Activated CD4-positive, alpha-beta T cell treated with anti-CD3 and anti-CD28 coated beads for 36 hours (primary cell): ENCODE results near the gene SAMM50. TPM values are rescaled to one million over a fixed set of nuclear protein-coding genes. Genes with fewer than 3 reads are reported as not detected.

Source experiments
- ATAC-seq: fragments of 200-7000 bp; cut with Tn5 transposase; one replicate; pipeline ENCODE4 v1.10.0; 2021; ENCODE audit warnings: mild to moderate bottlenecking, moderate library complexity
- CTCF ChIA-PET: fragments of 350-600 bp; sonication (Branson Sonifier 250); formaldehyde crosslinking; loops from one replicate; lab custom pipeline; 2021; ENCODE audit warnings: antibody characterized with exemption; lab: Charles Lee
- POLR2A ChIA-PET: fragments of 350-600 bp; sonication (Branson Sonifier 250); formaldehyde crosslinking; loops from one replicate; lab custom pipeline; 2021; ENCODE audit warnings: antibody characterized with exemption, inconsistent platforms; lab: Charles Lee
- DNase-seq: peaks from one replicate; pipeline ENCODE4 v3.0.0-alpha.2; 2020
- H3K27ac Mint-ChIP-seq: one replicate; pipeline ENCODE4 v1.8.0; 2021; ENCODE audit warnings: mixed read lengths
- H3K27me3 Mint-ChIP-seq: one replicate; pipeline ENCODE4 v1.8.0; 2021; ENCODE audit warnings: mixed read lengths
- H3K36me3 Mint-ChIP-seq: one replicate; pipeline ENCODE4 v1.8.0; 2021; ENCODE audit warnings: low read depth, mixed read lengths
- H3K4me1 Mint-ChIP-seq: one replicate; pipeline ENCODE4 v1.8.0; 2021; ENCODE audit warnings: mixed read lengths
- H3K4me3 Mint-ChIP-seq: one replicate; pipeline ENCODE4 v1.8.0; 2021; ENCODE audit warnings: mild to moderate bottlenecking, moderate library complexity, mixed read lengths
- H3K9me3 Mint-ChIP-seq: one replicate; pipeline ENCODE4 v1.8.0; 2021; ENCODE audit warnings: low read depth, mixed read lengths
- intact Hi-C, 2 experiments: fragments of 100-400 bp; cut with DNase I in 1 of 2; cut with micrococcal nuclease in 1 of 2; formaldehyde crosslinking; loops; one replicate each; pipeline versions ENCODE4 v1.14.2 to v1.15.1; 2022 to 2024; cut with DNase I, micrococcal nuclease
- total RNA-seq, 2 experiments: library from RNA; stranded (reverse); gene quantifications; one replicate each; pipeline ENCODE4 v1.2.3, GENCODE V29; 2021

The SAMM50 gene
- total RNA-seq, 2 experiments from 2014 or later = 35.2 to 43.8 TPM

- POLR2A ChIA-PET = no interaction called here
- Mint-ChIP-seq H3K4me3 (peak overlapping the region; percentile 81), H3K4me1 (peaks cover 31% of the 10 kb centered on the region), H3K36me3 (peaks cover 2% of the 10 kb centered on the region), H3K9me3 (no peaks in the 10 kb centered on the region), H3K27ac (peak overlapping the region; percentile 65), H3K27me3 (peaks cover 9% of the 10 kb centered on the region)
- DNase-seq (peak; percentile 60), ATAC-seq (peak; percentile 52)
- intact Hi-C loops = loop anchor here in 1 of 2 experiments (1.0 kb wide), 1 partner anchor 68 kb away; the partner anchor contains the start of gene SAMM50
- CTCF ChIA-PET = interaction anchor here (0.5 to 1.0 kb wide), 2 partner anchors 30 to 1656 kb away, joined by 3 to 4 read pairs; no protein-coding TSS in a partner anchor
Measured at GRCh38 chr22:44023404-44024287, 68.4 kb downstream of the SAMM50 start.

- ATAC-seq (peak; percentile 16), DNase-seq (peak; percentile 42)
- Mint-ChIP-seq H3K36me3 (peaks cover 2% of the 10 kb centered on the region), H3K27ac (peak within 1 kb of the TSS; percentile 80), H3K27me3 (peaks cover 9% of the 10 kb centered on the region), H3K4me1 (peaks cover 31% of the 10 kb centered on the region), H3K9me3 (no peaks in the 10 kb centered on the region), H3K4me3 (peak within 1 kb of the TSS; percentile 81)
- intact Hi-C loops = loop anchor here in 1 of 2 experiments (1.0 kb wide), 1 partner anchor 69 kb away; the partner anchor contains the start of gene SAMM50
- POLR2A ChIA-PET = no interaction called here
- CTCF ChIA-PET = interaction anchor here (1.0 kb wide), 1 partner anchor 31 kb away, joined by 4 read pairs; no protein-coding TSS in a partner anchor
Measured at GRCh38 chr22:44024288-44024921, 69.2 kb downstream of the SAMM50 start, which contains the start of gene PARVB. PARVB (plus strand) TSS chr22:44024302; CDS start chr22:44024340, 38 bp downstream.

GRCh38 chr22:44025171-44026065 lies 70.2 kb downstream of the SAMM50 start:
- CTCF ChIA-PET = interaction anchor here (1.3 kb wide), 1 partner anchor 32 kb away, joined by 6 read pairs; no protein-coding TSS in a partner anchor
- POLR2A ChIA-PET = no interaction called here
- DNase-seq (no peak), ATAC-seq (no peak)
- Mint-ChIP-seq H3K9me3 (no peaks in the 10 kb centered on the region), H3K4me3 (peak overlapping the region; percentile 78), H3K27ac (peak overlapping the region; percentile 80), H3K4me1 (peaks cover 33% of the 10 kb centered on the region), H3K27me3 (peaks cover 9% of the 10 kb centered on the region), H3K36me3 (peaks cover 2% of the 10 kb centered on the region)
- intact Hi-C loops = loop anchor here in 1 of 2 experiments (5.0 kb wide), 1 partner anchor 157 kb away; the partner anchor contains the start of gene PARVG

DNA sequence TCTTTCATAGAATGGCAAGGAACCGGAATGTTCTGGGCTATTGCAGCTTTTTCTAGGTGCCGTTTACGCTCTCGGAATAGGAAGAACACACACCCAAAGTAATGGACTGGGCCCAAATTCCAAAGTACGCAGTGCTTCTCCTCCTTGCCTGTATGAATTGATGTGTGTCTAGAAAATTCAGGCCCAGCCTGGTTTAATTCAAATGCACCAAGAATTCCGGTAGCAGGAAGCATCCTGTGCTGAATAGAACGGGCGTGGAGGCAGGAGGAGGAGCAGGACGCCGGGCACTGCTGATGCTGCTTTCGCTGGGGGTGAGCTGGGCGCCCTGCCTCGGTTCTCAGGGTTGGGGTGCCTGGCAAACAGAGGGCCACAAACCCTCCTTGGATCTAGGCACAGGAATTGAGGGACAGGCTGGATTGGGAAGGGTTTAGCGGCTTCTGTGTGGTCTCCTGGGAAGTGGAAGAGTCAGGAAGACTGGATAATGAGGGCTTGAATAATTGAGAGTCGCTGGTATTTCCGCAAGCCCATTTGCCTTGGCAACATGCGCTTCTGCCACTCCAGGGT lies 70.9 kb downstream of the SAMM50 start:
- H3K4me3 Mint-ChIP-seq = peak overlapping the region; percentile 78
- intact Hi-C loops = loop anchor here in 1 of 2 experiments (5.0 kb wide), 1 partner anchor 156 kb away; the partner anchor contains the start of gene PARVG
- ChIA-PET CTCF (interaction anchor here (0.7 to 1.3 kb wide), 2 partner anchors 33 to 599 kb away, joined by 3 to 6 read pairs; no protein-coding TSS in a partner anchor), POLR2A (no interaction called here)
- DNase-seq = no peak
- peaks cover 2% of the 10 kb centered on the region for H3K36me3 Mint-ChIP-seq
- H3K4me1 Mint-ChIP-seq = peaks cover 39% of the 10 kb centered on the region
- H3K9me3 Mint-ChIP-seq = no peaks in the 10 kb centered on the region
- H3K27me3 Mint-ChIP-seq = peaks cover 9% of the 10 kb centered on the region
- H3K27ac Mint-ChIP-seq = peak overlapping the region; percentile 93
- no peak for ATAC-seq

GRCh38 chr22:44026630-44027511 lies 71.6 kb downstream of the SAMM50 start:
- ATAC-seq (peak; percentile 76), DNase-seq (peak; percentile 86)
- Mint-ChIP-seq H3K27me3 (peaks cover 9% of the 10 kb centered on the region), H3K4me1 (peaks cover 41% of the 10 kb centered on the region), H3K9me3 (no peaks in the 10 kb centered on the region), H3K36me3 (peaks cover 2% of the 10 kb centered on the region), H3K4me3 (peak overlapping the region; percentile 78), H3K27ac (peak overlapping the region; percentile 93)
- intact Hi-C loops = loop anchor here in 1 of 2 experiments (5.0 kb wide), 1 partner anchor 155 kb away; the partner anchor contains the start of gene PARVG
- ChIA-PET CTCF (interaction anchor here (0.5 to 1.3 kb wide), 3 partner anchors 34 to 599 kb away, joined by 3 to 6 read pairs (median 3); partner anchors contain the start of gene SAMM50), POLR2A (interaction anchor here (0.6 kb wide), 1 partner anchor 33 kb away, joined by 3 read pairs; no protein-coding TSS in a partner anchor)

- Mint-ChIP-seq H3K27ac (peak overlapping the region; percentile 62), H3K9me3 (no peaks in the 10 kb centered on the region), H3K4me3 (no peak overlapping the region), H3K4me1 (peaks cover 39% of the 10 kb centered on the region), H3K36me3 (no peaks in the 10 kb centered on the region), H3K27me3 (peaks cover 9% of the 10 kb centered on the region)
- ATAC-seq (no peak), DNase-seq (no peak)
- intact Hi-C loops = loop anchor here in 1 of 2 experiments (5.0 kb wide), 1 partner anchor 154 kb away; the partner anchor contains the start of gene PARVG
- ChIA-PET POLR2A (no interaction called here), CTCF (no interaction called here)
Measured at GRCh38 chr22:44028091-44028490, 72.8 kb downstream of the SAMM50 start.

DNA sequence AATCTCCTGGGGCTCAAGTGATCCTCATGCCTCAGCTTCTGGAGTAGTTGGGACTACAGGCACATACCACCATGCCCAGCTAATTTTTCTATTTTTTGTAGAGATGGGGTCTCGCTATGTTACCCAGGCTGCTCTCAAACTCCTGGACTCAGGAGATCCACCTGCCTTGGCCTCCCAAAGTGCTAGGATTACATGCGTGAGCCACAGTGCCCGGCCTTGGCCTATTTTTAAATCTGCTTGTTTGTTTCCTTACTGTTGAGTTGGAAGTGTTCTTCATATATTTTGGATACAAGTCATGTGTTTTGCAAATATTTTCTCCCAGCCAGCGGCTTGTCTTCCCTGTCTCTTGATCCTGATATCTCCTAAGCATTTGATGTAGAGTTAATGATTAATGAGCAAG lies 73.8 kb downstream of the SAMM50 start:
- intact Hi-C loops = loop anchor here in 1 of 2 experiments (5.0 kb wide), 1 partner anchor 153 kb away; the partner anchor contains the start of gene PARVG
- ATAC-seq (no peak), DNase-seq (no peak)
- H3K9me3 Mint-ChIP-seq = no peaks in the 10 kb centered on the region
- ChIA-PET POLR2A (no interaction called here), CTCF (no interaction called here)
- H3K27ac Mint-ChIP-seq = no peak overlapping the region
- peaks cover 9% of the 10 kb centered on the region for H3K27me3 Mint-ChIP-seq
- peaks cover 35% of the 10 kb centered on the region for H3K4me1 Mint-ChIP-seq
- no peaks in the 10 kb centered on the region for H3K36me3 Mint-ChIP-seq
- H3K4me3 Mint-ChIP-seq = no peak overlapping the region

GRCh38 chr22:44030051-44030701 lies 74.9 kb downstream of the SAMM50 start:
- no peaks in the 10 kb centered on the region for H3K9me3 Mint-ChIP-seq
- ChIA-PET POLR2A (no interaction called here), CTCF (no interaction called here)
- intact Hi-C loops = no loop called here
- no peak overlapping the region for H3K4me3 Mint-ChIP-seq
- H3K36me3 Mint-ChIP-seq = no peaks in the 10 kb centered on the region
- H3K27me3 Mint-ChIP-seq = peaks cover 7% of the 10 kb centered on the region
- peaks cover 35% of the 10 kb centered on the region for H3K4me1 Mint-ChIP-seq
- no peak overlapping the region for H3K27ac Mint-ChIP-seq
- no peak for ATAC-seq
- DNase-seq = no peak

DNA sequence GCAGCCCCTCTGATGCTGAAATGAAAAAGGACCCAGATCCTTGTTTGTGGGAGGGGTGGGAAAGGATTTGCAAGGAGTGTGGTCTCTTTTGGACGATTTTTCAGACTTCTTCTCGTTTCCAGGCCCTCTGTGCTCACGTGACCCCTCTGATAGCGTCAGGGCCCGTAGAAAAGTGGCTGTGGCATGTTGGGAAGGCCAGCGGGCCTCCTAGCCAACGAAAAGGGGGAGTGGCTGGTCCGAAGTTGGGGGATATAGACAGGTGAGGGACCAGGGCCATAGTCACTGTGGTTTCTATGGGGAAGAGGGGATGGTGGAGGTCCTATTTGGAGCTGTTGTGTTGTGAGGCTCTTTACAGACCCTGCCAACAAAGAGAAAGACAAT lies 75.5 kb downstream of the SAMM50 start:
- ChIA-PET POLR2A (no interaction called here), CTCF (no interaction called here)

More for the DNA sequence above, 75.5 kb downstream of the SAMM50 start:
- DNase-seq (no peak), ATAC-seq (no peak)
- H3K27ac Mint-ChIP-seq = no peak overlapping the region
- H3K36me3 Mint-ChIP-seq = no peaks in the 10 kb centered on the region
- H3K27me3 Mint-ChIP-seq = peaks cover 3% of the 10 kb centered on the region
- intact Hi-C loops = loop anchor here in 1 of 2 experiments (1.0 kb wide), 1 partner anchor 77 kb away; no protein-coding TSS in a partner anchor
- no peaks in the 10 kb centered on the region for H3K9me3 Mint-ChIP-seq
- peaks cover 32% of the 10 kb centered on the region for H3K4me1 Mint-ChIP-seq
- H3K4me3 Mint-ChIP-seq = no peak overlapping the region
